ENCODE measurements around the gene ACCSL.

Gene ACCSL

GRCh38 chr11:44028816-44029506 lies 18.8 kb upstream of the ACCSL start:
- TF ChIP-seq SIN3A (IDR thresholded peaks at IDR 0.05; ENCODE audit: borderline replicate concordance, insufficient read depth, low read length), result no peak
- TF ChIP-seq TAF1 (IDR thresholded peaks at IDR 0.05; ENCODE audit: borderline replicate concordance, insufficient read depth, low read length), result no peak
- no peak for TF ChIP-seq REST (IDR thresholded peaks at IDR 0.05; ENCODE audit: insufficient read depth in 1 of 2, low read depth in 2 of 2, low read length in 2 of 2)

GRCh38 chr11:44029507-44029845 lies 18.3 kb upstream of the ACCSL start:
- TF ChIP-seq SIN3A (IDR thresholded peaks at IDR 0.05; ENCODE audit: borderline replicate concordance, insufficient read depth, low read length), result no peak
- no peak for TF ChIP-seq TAF1 (IDR thresholded peaks at IDR 0.05; ENCODE audit: borderline replicate concordance, insufficient read depth, low read length)
- TF ChIP-seq FOXP2 (optimal IDR thresholded peaks at IDR 0.05; ENCODE audit: borderline replicate concordance, extremely low read depth, extremely low read length, insufficient read depth), result no peak
- TF ChIP-seq REST (IDR thresholded peaks at IDR 0.05; ENCODE audit: insufficient read depth in 1 of 2, low read depth in 2 of 2, low read length in 2 of 2), result no peak
- TF ChIP-seq POLR2AphosphoS5 (IDR thresholded peaks at IDR 0.05; ENCODE audit: low read depth, low read length), result no peak

GRCh38 chr11:44029977-44030911 lies 17.5 kb upstream of the ACCSL start:
- TF ChIP-seq POLR2AphosphoS5 (IDR thresholded peaks at IDR 0.05; ENCODE audit: low read depth, low read length), result no peak
- TF ChIP-seq SIN3A (IDR thresholded peaks at IDR 0.05; ENCODE audit: borderline replicate concordance, insufficient read depth, low read length), result no peak
- no peak for TF ChIP-seq REST (IDR thresholded peaks at IDR 0.05; ENCODE audit: insufficient read depth in 1 of 2, low read depth in 2 of 2, low read length in 2 of 2)
- TF ChIP-seq FOXP2 (optimal IDR thresholded peaks at IDR 0.05; ENCODE audit: borderline replicate concordance, extremely low read depth, extremely low read length, insufficient read depth), result no peak
- TF ChIP-seq TAF1 (IDR thresholded peaks at IDR 0.05; ENCODE audit: borderline replicate concordance, insufficient read depth, low read length), result no peak

- no peak for TF ChIP-seq FOXP2 (optimal IDR thresholded peaks at IDR 0.05; ENCODE audit: borderline replicate concordance, extremely low read depth, extremely low read length, insufficient read depth)
- no peak for TF ChIP-seq SIN3A (IDR thresholded peaks at IDR 0.05; ENCODE audit: borderline replicate concordance, insufficient read depth, low read length)
- no peak for TF ChIP-seq POLR2AphosphoS5 (IDR thresholded peaks at IDR 0.05; ENCODE audit: low read depth, low read length)
- no peak for TF ChIP-seq REST (IDR thresholded peaks at IDR 0.05; ENCODE audit: insufficient read depth in 1 of 2, low read depth in 2 of 2, low read length in 2 of 2)
- no peak for TF ChIP-seq TAF1 (IDR thresholded peaks at IDR 0.05; ENCODE audit: borderline replicate concordance, insufficient read depth, low read length)
These were observed 16.8 kb upstream of the ACCSL start for GRCh38 chr11:44030996-44031395.

All from PFSK-1 (cell line).